Panc1 (cell line): ENCODE measurements around the gene SRF. TPM values are rescaled to one million over a fixed set of nuclear protein-coding genes. Genes with fewer than 3 reads are reported as not detected.

ENCODE experiments used
- ATAC-seq: fragments of 200-7000 bp; cut with Tn5 transposase; 2 replicates; pipeline ENCODE4 v1.9.1; 2020; ENCODE audit warnings: mild to moderate bottlenecking, moderate library complexity
- BruUV-seq: library from RNA; stranded (reverse); fragments of 400-500 nt; replicated peaks from 2 replicates; lab custom pipeline; 2021; lab: Mats Ljungman, UMichigan
- CTCF ChIA-PET: fragments of 300-600 bp; sonication (Branson Sonifier 250); formaldehyde crosslinking; loops from one replicate; lab custom pipeline; 2022; ENCODE audit warnings: antibody characterized with exemption; lab: Charles Lee
- POLR2A ChIA-PET: fragments of 300-600 bp; sonication (Branson Sonifier 250); formaldehyde crosslinking; loops from one replicate; lab custom pipeline; 2022; ENCODE audit warnings: antibody characterized with exemption; lab: Charles Lee
- DNase-seq: peaks from one replicate; pipeline ENCODE4 v3.0.0-alpha.2; 2010; ENCODE audit warnings: low read depth, low spot score
- H3K27ac ChIP-seq: 2 replicates; pipeline ENCODE4 v1.5.1; 2011; ENCODE audit warnings: mild to moderate bottlenecking, low read length, inconsistent platforms
- H3K27me3 ChIP-seq: fragments of 200-500 bp; sonication (Bioruptor generic); 2 replicates; pipeline ENCODE4 v1.6.0; 2014; ENCODE audit warnings: low read length, inconsistent platforms; ENCODE audit not compliant: control insufficient read depth, insufficient read depth
- H3K36me3 ChIP-seq: fragments of 200-500 bp; sonication (Bioruptor generic); 2 replicates; pipeline ENCODE4 v1.5.1; 2014; ENCODE audit warnings: inconsistent platforms, mild to moderate bottlenecking, low read length, moderate library complexity; ENCODE audit not compliant: control insufficient read depth, insufficient read depth
- H3K4me1 ChIP-seq: 2 replicates; pipeline ENCODE4 v1.5.1; 2011; ENCODE audit warnings: inconsistent platforms, mild to moderate bottlenecking, low read length, moderate library complexity; ENCODE audit not compliant: control insufficient read depth, insufficient read depth
- H3K4me3 ChIP-seq, 2 experiments: 2 replicates each; pipeline ENCODE4 v1.5.1; 2011 to 2012; ENCODE audit warnings: low read depth in 2 of 2, low read length in 2 of 2, mild to moderate bottlenecking in 2 of 2, inconsistent platforms in 1 of 2, moderate library complexity in 1 of 2
- H3K9me3 ChIP-seq: fragments of 200-500 bp; sonication (Bioruptor generic); 2 replicates; pipeline ENCODE4 v1.5.1; 2014; ENCODE audit warnings: low read depth, mild to moderate bottlenecking, inconsistent platforms, low read length, moderate library complexity; ENCODE audit not compliant: control insufficient read depth, insufficient read depth
- POLR2AphosphoS5 ChIP-seq: IDR thresholded peaks from 2 replicates; pipeline ENCODE4 v1.6.1; 2012; ENCODE audit warnings: mild to moderate bottlenecking, low read depth, low read length, moderate library complexity
- SIN3A ChIP-seq: IDR thresholded peaks from 2 replicates; pipeline ENCODE4 v1.6.1; 2012; ENCODE audit warnings: low read depth, mild to moderate bottlenecking, low read length, moderate library complexity, borderline replicate concordance; ENCODE audit not compliant: insufficient read depth
- TCF7L2 ChIP-seq: IDR thresholded peaks from 2 replicates; pipeline ENCODE4 v1.6.1; 2011; ENCODE audit warnings: mild to moderate bottlenecking, low read depth, low read length, inconsistent platforms
- in situ Hi-C: cut with HindIII; loops from 2 replicates; pipeline ENCODE4 v1.10.0; 2016; ENCODE audit warnings: low sequenced_read_pairs, low pct_unique_long_range_greater_than_20kb
- intact Hi-C: fragments of 100-400 bp; cut with micrococcal nuclease; formaldehyde crosslinking; loops from one replicate; pipeline ENCODE4 v1.10.0; 2022; ENCODE audit not compliant: unreplicated experiment
- total RNA-seq: library from RNA; stranded (reverse); gene quantifications from one replicate; pipeline ENCODE4 v1.2.1, GENCODE V29; 2021; ENCODE audit not compliant: unreplicated experiment
- TF ChIP-seq, protein P1 (sequence below): fragments of 450-650 bp; IDR thresholded peaks from 2 replicates; pipeline ENCODE4 v1.5.1; 2017; ENCODE audit warnings: mild to moderate bottlenecking
- TF ChIP-seq, protein P2 (sequence below), 2 experiments: IDR thresholded peaks; 2 replicates each; pipeline ENCODE4 v1.6.1; 2011 to 2012; ENCODE audit warnings: low read depth in 2 of 2, control low read depth in 1 of 2, low read length in 1 of 2, mild to moderate bottlenecking in 1 of 2, moderate library complexity in 1 of 2; ENCODE audit not compliant: insufficient read depth in 1 of 2

Gene SRF
- total RNA-seq, 1 experiment from 2014 or later = 48.9 TPM

DNA sequence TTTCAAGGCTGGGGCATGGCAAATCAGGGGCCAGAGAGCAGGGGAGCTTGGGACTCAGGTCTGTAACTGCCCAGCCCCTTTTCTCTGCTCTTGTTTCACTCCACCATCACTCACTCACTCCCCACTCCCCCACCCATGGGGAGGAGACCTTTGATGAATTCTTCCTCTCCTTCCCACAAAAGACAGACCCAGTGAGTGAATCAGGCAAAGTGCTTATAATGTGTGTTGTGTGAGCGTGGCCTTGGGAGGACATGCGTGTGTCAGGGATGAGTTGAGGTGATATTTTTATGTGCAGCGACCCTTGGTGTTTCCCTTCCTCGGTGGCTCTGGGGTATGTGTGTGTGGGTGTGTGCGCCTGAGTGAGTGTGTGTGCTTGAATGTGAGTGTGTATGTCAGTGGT, 9.9 kb downstream of the SRF start:
- H3K4me1 ChIP-seq = peaks cover 21% of the 10 kb centered on the region
- ATAC-seq (no peak), DNase-seq (no peak)
- in situ Hi-C loops (no loop called here), intact Hi-C loops (no loop called here)
- CTCF ChIA-PET = no interaction called here
- peaks cover 7% of the 10 kb centered on the region for H3K36me3 ChIP-seq
- peak overlapping the region; percentile 96 for H3K27ac ChIP-seq
- no TSS peak for BruUV-seq
- H3K27me3 ChIP-seq = no peaks in the 10 kb centered on the region
- H3K9me3 ChIP-seq = no peaks in the 10 kb centered on the region
- POLR2A ChIA-PET = interaction anchor here (0.6 kb wide), 1 partner anchor 10 kb away, joined by 14 read pairs; no protein-coding TSS in a partner anchor
- H3K4me3 ChIP-seq = no peak overlapping the region
- TF ChIP-seq SIN3A (no peak), TCF7L2 (no peak), POLR2AphosphoS5 (no peak)
- TF ChIP-seq, protein P1, sequence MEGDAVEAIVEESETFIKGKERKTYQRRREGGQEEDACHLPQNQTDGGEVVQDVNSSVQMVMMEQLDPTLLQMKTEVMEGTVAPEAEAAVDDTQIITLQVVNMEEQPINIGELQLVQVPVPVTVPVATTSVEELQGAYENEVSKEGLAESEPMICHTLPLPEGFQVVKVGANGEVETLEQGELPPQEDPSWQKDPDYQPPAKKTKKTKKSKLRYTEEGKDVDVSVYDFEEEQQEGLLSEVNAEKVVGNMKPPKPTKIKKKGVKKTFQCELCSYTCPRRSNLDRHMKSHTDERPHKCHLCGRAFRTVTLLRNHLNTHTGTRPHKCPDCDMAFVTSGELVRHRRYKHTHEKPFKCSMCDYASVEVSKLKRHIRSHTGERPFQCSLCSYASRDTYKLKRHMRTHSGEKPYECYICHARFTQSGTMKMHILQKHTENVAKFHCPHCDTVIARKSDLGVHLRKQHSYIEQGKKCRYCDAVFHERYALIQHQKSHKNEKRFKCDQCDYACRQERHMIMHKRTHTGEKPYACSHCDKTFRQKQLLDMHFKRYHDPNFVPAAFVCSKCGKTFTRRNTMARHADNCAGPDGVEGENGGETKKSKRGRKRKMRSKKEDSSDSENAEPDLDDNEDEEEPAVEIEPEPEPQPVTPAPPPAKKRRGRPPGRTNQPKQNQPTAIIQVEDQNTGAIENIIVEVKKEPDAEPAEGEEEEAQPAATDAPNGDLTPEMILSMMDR = no peak
- TF ChIP-seq, protein P2, sequence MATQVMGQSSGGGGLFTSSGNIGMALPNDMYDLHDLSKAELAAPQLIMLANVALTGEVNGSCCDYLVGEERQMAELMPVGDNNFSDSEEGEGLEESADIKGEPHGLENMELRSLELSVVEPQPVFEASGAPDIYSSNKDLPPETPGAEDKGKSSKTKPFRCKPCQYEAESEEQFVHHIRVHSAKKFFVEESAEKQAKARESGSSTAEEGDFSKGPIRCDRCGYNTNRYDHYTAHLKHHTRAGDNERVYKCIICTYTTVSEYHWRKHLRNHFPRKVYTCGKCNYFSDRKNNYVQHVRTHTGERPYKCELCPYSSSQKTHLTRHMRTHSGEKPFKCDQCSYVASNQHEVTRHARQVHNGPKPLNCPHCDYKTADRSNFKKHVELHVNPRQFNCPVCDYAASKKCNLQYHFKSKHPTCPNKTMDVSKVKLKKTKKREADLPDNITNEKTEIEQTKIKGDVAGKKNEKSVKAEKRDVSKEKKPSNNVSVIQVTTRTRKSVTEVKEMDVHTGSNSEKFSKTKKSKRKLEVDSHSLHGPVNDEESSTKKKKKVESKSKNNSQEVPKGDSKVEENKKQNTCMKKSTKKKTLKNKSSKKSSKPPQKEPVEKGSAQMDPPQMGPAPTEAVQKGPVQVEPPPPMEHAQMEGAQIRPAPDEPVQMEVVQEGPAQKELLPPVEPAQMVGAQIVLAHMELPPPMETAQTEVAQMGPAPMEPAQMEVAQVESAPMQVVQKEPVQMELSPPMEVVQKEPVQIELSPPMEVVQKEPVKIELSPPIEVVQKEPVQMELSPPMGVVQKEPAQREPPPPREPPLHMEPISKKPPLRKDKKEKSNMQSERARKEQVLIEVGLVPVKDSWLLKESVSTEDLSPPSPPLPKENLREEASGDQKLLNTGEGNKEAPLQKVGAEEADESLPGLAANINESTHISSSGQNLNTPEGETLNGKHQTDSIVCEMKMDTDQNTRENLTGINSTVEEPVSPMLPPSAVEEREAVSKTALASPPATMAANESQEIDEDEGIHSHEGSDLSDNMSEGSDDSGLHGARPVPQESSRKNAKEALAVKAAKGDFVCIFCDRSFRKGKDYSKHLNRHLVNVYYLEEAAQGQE (IDR thresholded peaks at IDR 0.05; ENCODE audit: insufficient read depth in 1 of 2, low read depth in 2 of 2, low read length in 1 of 2) = no peak

DNA sequence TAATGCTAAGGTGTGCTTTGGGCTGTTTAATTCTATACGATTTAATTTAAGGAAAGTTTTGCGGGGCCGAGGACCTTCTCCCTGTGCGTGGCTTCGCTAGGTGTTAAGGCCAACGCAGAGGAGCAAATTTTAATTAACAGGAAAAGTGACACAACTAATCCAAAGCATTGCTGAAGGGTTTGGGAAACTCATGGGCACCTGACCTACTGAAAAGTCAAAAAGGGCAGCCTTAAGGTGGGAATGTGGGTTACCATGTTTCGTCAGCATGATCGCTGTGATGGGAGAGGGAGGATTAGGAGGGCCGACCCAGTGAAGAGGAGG, 10.5 kb downstream of the SRF start:
- TF ChIP-seq, protein P2 (IDR thresholded peaks at IDR 0.05; ENCODE audit: insufficient read depth in 1 of 2, low read depth in 2 of 2, low read length in 1 of 2) = no peak
- TF ChIP-seq SIN3A = no peak
- no peak for TF ChIP-seq TCF7L2
- no peak for TF ChIP-seq POLR2AphosphoS5
- TF ChIP-seq, protein P1 = no peak
- CTCF ChIA-PET = no interaction called here
- DNase-seq (no peak), ATAC-seq (no peak; the same call in 1 of the 2 replicates)
- Histone ChIP-seq H3K27me3 (no peaks in the 10 kb centered on the region), H3K36me3 (peaks cover 7% of the 10 kb centered on the region), H3K27ac (peak overlapping the region; percentile 96), H3K4me3 (peak overlapping the region; percentile 83 to 84), H3K9me3 (no peaks in the 10 kb centered on the region), H3K4me1 (peaks cover 21% of the 10 kb centered on the region)
- in situ Hi-C loops = no loop called here
- BruUV-seq = no TSS peak
- intact Hi-C loops = no loop called here
- POLR2A ChIA-PET = interaction anchor here (0.8 kb wide), 1 partner anchor 168 kb away, joined by 3 read pairs; the partner anchor contains the start of genes KLHDC3 and MEA1
